AG04450 (cell line): ENCODE measurements around the gene TTC9B. TPM values are rescaled to one million over a fixed set of nuclear protein-coding genes. Genes with fewer than 3 reads are reported as not detected.

Source experiments
- CTCF ChIA-PET: fragments of 300-600, 350-600 bp; formaldehyde crosslinking; extraction: SDS; loops from one replicate; lab custom pipeline; 2022; ENCODE audit warnings: antibody characterized with exemption, inconsistent platforms; lab: Charles Lee
- POLR2A ChIA-PET: fragments of 350-600 bp; formaldehyde crosslinking; extraction: SDS; loops from one replicate; lab custom pipeline; 2021; ENCODE audit warnings: antibody characterized with exemption, inconsistent platforms; lab: Yijun Ruan, JAX
- DNase-seq: peaks from one replicate; pipeline ENCODE4 v3.0.0-alpha.2; 2011; ENCODE audit warnings: low read depth, low spot score
- H3K27ac ChIP-seq: one replicate; pipeline ENCODE4 v1.5.1; 2012; ENCODE audit warnings: low read depth, low read length, control low read depth
- H3K27me3 ChIP-seq: one replicate; pipeline ENCODE4 v1.6.0; 2012; ENCODE audit warnings: low read length; ENCODE audit not compliant: control insufficient read depth, insufficient read depth
- H3K4me3 ChIP-seq: 2 replicates; pipeline ENCODE4 v1.5.1; 2011; ENCODE audit warnings: mild to moderate bottlenecking, low read depth, low read length, control low read depth
- H3K9me3 ChIP-seq: 2 replicates; pipeline ENCODE4 v1.5.1; 2012; ENCODE audit warnings: low read length; ENCODE audit not compliant: control insufficient read depth, insufficient read depth
- polyA plus RNA-seq: library from polyadenylated mRNA; depleted of rRNA; stranded (reverse); fragments of >200 nt; gene quantifications from 2 replicates; pipeline ENCODE4 v1.2.3, GENCODE V29; 2011
- TF ChIP-seq, protein P1 (sequence below): IDR thresholded peaks from 2 replicates; pipeline ENCODE4 v1.5.1; 2011; ENCODE audit warnings: low read depth, low read length, control low read depth, inconsistent platforms

The TTC9B gene
- polyA plus RNA-seq, 1 experiment, result not detected

DNA sequence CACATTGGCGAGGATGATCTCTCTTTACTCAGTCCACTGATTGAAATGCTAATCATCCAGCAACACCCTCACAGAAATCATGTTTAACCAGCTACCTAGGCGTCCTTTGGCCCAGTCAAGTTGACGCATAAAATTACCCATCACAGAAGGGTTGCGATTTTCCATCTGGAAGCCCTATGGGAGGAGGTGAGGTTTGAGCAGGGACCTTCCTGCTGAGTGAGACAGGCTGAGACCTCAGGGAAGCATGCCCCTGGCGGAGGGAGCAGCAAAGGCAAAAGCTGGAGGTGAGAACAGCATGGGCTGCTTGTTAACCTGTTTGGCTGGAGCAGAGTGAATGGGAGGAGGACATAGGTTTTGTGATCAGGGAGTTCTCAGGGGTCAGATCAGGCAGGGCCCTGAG, 7.3 kb downstream of the TTC9B start:
- Histone ChIP-seq H3K4me3 (no peak overlapping the region), H3K27me3 (no peaks in the 10 kb centered on the region), H3K9me3 (peaks cover 1% of the 10 kb centered on the region; the same call in 1 of the 2 replicates), H3K27ac (no peak overlapping the region)
- CTCF ChIA-PET, result interaction anchor here (0.7 kb wide), 1 partner anchor 71 kb away, joined by 3 read pairs; no protein-coding TSS in a partner anchor
- no peak for DNase-seq
- TF ChIP-seq, protein P1, sequence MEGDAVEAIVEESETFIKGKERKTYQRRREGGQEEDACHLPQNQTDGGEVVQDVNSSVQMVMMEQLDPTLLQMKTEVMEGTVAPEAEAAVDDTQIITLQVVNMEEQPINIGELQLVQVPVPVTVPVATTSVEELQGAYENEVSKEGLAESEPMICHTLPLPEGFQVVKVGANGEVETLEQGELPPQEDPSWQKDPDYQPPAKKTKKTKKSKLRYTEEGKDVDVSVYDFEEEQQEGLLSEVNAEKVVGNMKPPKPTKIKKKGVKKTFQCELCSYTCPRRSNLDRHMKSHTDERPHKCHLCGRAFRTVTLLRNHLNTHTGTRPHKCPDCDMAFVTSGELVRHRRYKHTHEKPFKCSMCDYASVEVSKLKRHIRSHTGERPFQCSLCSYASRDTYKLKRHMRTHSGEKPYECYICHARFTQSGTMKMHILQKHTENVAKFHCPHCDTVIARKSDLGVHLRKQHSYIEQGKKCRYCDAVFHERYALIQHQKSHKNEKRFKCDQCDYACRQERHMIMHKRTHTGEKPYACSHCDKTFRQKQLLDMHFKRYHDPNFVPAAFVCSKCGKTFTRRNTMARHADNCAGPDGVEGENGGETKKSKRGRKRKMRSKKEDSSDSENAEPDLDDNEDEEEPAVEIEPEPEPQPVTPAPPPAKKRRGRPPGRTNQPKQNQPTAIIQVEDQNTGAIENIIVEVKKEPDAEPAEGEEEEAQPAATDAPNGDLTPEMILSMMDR, result no peak
- POLR2A ChIA-PET, result no interaction called here

DNA sequence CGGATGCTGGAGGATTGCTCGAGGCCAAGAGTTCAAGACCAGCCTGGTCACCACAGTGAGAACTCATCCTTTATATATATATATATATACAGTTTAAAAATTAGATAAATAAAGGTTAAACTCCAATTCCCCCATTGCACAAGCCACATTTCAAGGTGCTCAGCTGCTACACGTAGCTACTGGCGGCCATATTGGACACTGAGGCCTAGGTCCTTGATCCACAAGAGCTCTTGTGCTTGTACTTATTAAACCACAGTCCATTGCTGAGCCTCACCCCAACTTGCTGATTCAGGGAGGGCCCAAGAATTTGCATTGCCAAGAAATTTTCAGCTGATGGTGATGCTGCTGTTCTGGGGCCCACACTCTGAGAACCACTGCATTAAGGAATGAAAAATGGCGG, 9.6 kb downstream of the TTC9B start:
- Histone ChIP-seq H3K4me3 (no peak overlapping the region), H3K9me3 (peaks cover 4% of the 10 kb centered on the region; the same call in 1 of the 2 replicates), H3K27ac (no peak overlapping the region), H3K27me3 (no peaks in the 10 kb centered on the region)
- POLR2A ChIA-PET, result no interaction called here
- CTCF ChIA-PET, result no interaction called here
- no peak for DNase-seq
- TF ChIP-seq, protein P1, result no peak

DNA sequence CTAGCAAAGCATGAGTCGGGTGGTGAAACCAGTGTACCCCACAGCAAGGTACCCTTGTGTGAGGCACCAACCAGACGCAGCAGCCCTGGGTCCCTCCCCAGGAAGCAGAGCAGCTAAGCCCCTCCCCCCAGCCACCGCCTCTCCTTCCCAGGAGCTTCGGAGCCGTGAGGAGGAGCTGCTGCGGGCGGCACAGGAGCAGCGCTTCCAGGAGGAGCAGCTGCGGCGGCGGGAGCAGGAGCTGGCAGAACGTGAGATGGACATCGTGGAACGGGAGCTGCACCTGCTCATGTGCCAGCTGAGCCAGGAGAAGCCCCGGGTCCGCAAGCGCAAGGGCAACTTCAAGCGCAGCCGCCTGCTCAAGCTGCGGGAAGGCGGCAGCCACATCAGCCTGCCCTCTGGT, 12.4 kb downstream of the TTC9B start:
- no peak for DNase-seq
- Histone ChIP-seq H3K27me3 (no peaks in the 10 kb centered on the region), H3K9me3 (peaks cover 4% of the 10 kb centered on the region; the same call in 1 of the 2 replicates), H3K4me3 (no peak overlapping the region), H3K27ac (no peak overlapping the region)
- CTCF ChIA-PET, result no interaction called here
- TF ChIP-seq, protein P1, result no peak
- POLR2A ChIA-PET, result interaction anchor here (0.9 kb wide), 1 partner anchor 14 kb away, joined by 3 read pairs; no protein-coding TSS in a partner anchor

DNA sequence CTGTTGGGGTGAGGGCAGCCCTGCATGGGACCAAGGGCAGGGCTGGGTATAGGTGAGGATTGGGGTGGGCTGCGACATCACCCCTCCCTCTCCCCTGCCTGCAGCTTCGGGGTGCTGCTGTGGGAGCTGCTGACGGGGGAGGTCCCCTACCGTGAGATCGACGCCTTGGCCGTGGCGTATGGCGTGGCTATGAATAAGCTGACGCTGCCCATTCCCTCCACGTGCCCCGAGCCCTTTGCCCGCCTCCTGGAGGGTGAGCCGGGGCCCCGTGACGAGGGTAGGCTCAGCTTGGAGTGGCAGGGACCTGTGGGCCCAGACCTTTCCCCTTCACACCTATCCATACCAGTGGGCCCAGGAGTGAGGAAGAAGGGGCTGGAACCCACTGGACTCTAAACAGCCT, 13.8 kb downstream of the TTC9B start:
- H3K9me3 ChIP-seq, result peaks cover 4% of the 10 kb centered on the region; the same call in 1 of the 2 replicates
- H3K4me3 ChIP-seq, result no peak overlapping the region

More for the DNA sequence above, 13.8 kb downstream of the TTC9B start:
- Histone ChIP-seq H3K27me3 (no peaks in the 10 kb centered on the region), H3K27ac (no peak overlapping the region)
- POLR2A ChIA-PET, result no interaction called here
- TF ChIP-seq, protein P1, result no peak
- no peak for DNase-seq
- CTCF ChIA-PET, result no interaction called here
